ENCODE results near the gene RGS7BP.

RGS7BP gene

DNA sequence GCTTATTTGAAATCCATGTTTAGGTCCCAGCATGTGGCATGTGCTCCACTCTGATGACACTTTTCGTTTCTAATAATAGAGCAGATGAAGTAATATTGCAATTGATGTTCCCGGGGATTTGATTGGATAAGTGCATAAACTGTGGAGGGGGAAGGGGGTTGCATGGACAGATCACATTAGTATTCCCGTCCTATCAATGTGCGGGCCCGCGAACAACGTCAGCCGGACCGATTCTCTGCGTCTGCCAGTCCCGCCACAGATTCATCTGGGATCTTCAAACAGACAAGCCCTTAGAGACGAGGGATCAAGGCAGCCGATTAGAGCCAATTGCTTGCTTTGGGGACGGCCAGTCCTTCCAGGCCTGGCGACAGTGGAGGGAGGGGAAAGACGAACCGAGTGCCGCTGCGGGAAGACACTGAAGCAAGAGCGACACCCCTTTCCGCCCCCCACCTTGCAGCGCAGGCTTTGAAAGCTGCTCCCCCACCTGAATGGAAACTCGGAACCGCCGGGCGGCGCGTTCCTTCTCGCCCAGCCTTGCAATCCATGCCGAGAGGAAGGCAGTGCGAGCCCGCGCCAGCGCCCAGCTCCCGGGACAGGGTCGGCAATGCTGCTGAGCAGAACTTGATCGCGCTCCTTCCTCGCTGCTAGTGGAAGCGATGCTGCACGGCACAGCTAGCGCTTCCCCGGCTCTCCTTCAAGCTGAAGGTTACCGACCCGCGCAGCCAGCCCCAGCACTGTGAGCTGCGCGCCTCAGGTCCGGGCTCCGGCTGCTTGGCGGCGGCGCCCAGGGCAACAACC, at the start of gene RGS7BP:
Gene RGS7BP, plus strand, starts transcription at position 247 of the 798 bp plus-strand sequence. CDS start 610 bp downstream, outside the sequence.
- no peak for DNase-seq (ENCODE audit: low read depth)

GRCh38 chr5:64457846-64458245, 48.0 kb upstream of the RGS7BP start:
- DNase-seq (ENCODE audit: low read depth): no peak

DNA sequence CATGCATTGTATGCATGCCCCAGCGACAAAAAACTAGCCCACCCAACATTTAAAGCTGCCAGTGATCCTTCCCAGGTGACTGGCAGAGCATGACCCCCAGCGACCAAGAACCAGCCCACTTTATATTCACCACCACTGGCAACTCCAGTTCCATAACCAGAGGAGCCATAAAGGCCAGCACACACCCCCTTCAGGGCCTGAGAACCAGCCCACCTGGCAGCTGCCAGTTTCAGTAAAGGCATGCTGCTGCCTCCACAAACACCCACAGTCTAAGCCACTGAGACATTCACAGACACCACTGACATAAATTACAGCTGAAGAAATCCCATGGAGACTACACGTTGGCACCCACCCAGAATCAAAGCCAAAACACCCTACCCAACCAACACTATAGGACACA, 46.9 kb upstream of the RGS7BP start:
- no peak for DNase-seq (ENCODE audit: low read depth)

- DNase-seq (ENCODE audit: low read depth): no peak
Measured at GRCh38 chr5:64462391-64462790, 43.4 kb upstream of the RGS7BP start.

- DNase-seq (ENCODE audit: low read depth): no peak
Measured at GRCh38 chr5:64486163-64486562, 19.7 kb upstream of the RGS7BP start.

DNA sequence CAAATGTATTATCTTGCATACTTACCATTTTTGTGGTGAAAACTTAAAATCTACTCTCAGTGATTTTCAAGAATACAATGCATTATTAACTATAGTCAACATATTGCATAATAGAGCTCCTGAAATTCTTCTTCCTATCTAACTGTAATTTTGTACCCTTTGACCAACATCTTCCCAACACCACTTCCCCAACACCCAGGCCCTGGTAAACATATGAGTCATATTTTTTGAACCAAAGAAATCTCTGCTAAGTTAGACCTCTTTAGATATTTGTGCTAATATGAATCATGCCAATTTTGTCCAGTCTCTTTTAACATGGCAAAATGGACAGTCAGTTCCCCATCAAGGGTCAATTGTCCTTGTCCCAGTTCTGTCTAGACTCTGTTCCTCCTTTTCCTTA, 18.5 kb upstream of the RGS7BP start:
- no peak for DNase-seq (ENCODE audit: low read depth)

GRCh38 chr5:64489857-64490256, 16.0 kb upstream of the RGS7BP start:
- DNase-seq (ENCODE audit: low read depth): no peak

DNA sequence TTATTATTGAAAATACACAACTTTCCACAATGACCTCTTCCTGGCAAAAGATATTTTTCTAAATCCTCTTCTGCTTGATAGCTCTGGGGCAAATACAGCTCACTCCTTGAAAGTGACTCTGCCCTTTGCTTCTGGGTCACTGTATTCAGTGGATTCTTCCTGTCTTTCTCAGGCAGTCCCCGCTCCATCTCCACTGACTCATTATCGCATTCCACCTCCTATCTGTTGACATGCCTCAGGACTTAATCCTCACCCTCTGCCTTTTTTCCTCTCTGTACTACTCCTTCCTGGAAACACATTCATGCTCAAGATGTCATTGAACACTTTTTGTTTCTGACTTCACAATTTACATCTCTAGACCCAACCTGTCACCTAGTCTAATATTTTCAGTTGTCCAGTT, 8.4 kb upstream of the RGS7BP start:
- DNase-seq (ENCODE audit: low read depth): no peak

- DNase-seq (ENCODE audit: low read depth): no peak
Measured at GRCh38 chr5:64502196-64502595, 3.6 kb upstream of the RGS7BP start.

GRCh38 chr5:64506567-64507263, 900 bp downstream of the RGS7BP start:
- no peak for DNase-seq (ENCODE audit: low read depth)

GRCh38 chr5:64507264-64507605, 1.4 kb downstream of the RGS7BP start:
- no peak for DNase-seq (ENCODE audit: low read depth)

DNA sequence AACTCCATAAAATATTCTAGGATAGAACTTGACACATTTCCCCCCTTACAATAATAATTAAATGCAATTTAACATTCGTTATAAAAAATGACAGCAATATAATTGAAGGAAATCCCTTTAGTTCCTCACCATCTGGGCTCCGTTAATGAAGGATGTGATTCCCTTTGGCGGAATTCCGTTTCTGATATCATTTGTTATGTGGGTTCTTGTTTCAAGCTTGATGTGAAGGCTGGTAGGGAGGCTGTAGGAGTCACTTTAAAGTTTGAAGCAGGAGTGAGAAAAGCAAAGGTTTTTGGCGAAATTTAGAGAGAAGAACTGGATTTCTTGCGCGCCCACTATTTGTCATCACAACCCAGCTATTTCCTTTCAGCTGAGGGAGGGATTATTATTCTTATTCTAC, 4.0 kb downstream of the RGS7BP start:
- no peak for DNase-seq (ENCODE audit: low read depth)

- no peak for DNase-seq (ENCODE audit: low read depth)
Measured at GRCh38 chr5:64513492-64513891, 7.7 kb downstream of the RGS7BP start.

DNA sequence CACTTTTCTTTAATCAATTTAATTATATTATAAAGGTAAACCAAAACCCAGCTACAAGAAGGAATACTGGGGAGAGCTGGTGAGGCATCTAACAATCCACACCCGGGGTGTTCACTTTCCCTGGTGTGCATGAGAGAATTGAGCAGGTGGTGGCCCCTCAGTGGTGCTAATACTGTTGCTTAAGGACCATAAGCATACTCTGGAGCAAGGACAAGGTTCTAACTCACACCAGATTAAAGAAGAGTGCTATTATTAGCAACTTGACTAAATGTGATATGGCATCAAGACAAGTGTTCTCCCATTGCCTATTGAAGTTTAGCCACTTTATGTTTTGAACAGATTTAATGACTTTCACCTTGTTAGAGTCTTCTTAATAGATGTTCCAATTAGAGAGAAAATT, 8.8 kb downstream of the RGS7BP start:
- DNase-seq (ENCODE audit: low read depth): no peak

- no peak for DNase-seq (ENCODE audit: low read depth)
Measured at GRCh38 chr5:64516216-64516615, 10.4 kb downstream of the RGS7BP start.

DNA sequence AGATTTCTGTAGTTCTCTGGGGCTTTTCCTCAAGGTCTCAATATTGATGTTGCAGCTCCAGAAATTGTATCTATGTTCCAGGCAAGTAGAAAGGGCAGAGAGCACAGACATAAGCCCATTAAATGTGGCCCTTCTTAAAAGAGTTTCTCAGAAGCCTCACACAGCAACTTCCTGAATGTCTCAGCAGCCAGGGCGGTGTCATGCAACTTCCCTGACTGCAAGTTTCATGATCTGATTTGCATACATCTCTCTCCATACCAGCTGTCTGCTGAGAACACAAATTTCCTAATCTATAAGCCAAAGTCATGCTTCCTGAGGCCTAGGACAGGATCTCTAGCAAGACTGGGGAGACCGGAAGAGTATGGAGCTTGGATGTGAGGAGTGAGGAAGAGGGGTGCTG, 13.0 kb downstream of the RGS7BP start:
- DNase-seq (ENCODE audit: low read depth): no peak

GRCh38 chr5:64519263-64519662, 13.4 kb downstream of the RGS7BP start:
- no peak for DNase-seq (ENCODE audit: low read depth)

GRCh38 chr5:64526734-64527439, 21.1 kb downstream of the RGS7BP start:
- DNase-seq (ENCODE audit: low read depth): no peak

DNA sequence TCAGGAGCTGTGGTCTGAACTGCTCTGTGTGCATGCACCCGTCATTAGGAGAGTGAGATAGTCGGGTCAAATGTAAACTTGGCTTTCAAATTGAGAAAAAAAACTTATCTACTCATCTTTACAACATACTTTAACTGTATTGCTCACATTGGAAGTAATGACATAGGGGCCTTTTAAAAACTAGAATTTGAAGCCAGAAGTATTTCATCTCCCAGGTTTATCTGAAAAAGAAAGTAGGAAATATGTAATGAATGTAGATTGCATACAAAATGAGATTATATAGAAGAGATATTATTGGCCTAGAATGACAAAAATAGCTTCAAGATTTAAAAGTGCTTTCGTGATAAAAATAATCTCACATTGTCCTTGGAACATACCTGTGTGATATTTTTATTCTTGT, 24.3 kb downstream of the RGS7BP start:
- no peak for DNase-seq (ENCODE audit: low read depth)

- no peak for DNase-seq (ENCODE audit: low read depth)
Measured at GRCh38 chr5:64532212-64532611, 26.4 kb downstream of the RGS7BP start.

DNA sequence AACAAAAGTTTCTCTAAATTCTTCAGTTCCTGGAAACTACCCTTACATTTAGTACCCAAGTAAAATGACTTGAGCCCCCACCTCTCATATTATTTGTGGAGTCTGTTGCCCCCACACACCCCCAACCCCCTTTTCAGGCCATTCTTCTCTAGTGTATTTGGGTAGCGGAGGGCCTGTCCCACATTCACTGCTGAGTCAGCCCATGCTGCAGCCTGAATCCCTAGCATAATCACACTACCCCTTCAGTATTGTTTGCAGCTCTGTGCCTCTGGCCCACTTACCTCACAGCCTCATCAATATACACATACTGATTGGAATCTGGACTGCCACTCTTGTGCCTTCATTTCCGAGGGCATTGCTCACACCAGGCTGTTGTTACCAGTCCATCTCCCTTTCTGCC, 26.8 kb downstream of the RGS7BP start:
- no peak for DNase-seq (ENCODE audit: low read depth)

DNA sequence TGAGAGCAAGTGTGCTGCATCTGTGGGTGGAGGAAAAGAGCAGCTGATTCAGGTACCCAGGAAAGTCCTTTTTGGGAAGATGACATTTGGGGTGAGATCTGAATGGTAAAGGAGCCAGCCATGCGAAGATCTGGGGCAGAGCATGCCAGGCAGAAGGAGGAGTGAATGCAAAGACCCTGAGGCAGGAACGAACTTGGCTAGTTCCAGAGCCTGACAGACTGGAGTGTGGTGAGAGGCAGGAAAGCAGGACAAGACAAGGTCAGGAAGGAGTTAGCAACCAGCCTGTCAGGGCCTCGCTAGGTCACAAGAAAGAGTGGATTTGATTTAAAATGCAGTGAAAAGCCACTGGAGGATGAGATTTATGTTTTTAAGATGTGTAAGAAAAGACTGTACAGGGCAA, 28.2 kb downstream of the RGS7BP start:
- DNase-seq (ENCODE audit: low read depth): no peak

- no peak for DNase-seq (ENCODE audit: low read depth)
Measured at GRCh38 chr5:64557911-64558310, 52.1 kb downstream of the RGS7BP start.

All from stimulated activated CD8-positive, alpha-beta memory T cell treated with anti-CD3 and anti-CD28 coated beads, Interleukin-15, amount 100 ng/mL, for 1 hour (primary cell).